HG02885 (cell line): ENCODE measurements around the gene COQ10A.

Source experiments
- ATAC-seq: cut with Tn5 transposase; IDR thresholded peaks from one replicate; pipeline ENCODE4 v1.9.1; 2021; ENCODE audit warnings: mild to moderate bottlenecking; ENCODE audit not compliant: unreplicated experiment, poor library complexity

COQ10A gene

DNA sequence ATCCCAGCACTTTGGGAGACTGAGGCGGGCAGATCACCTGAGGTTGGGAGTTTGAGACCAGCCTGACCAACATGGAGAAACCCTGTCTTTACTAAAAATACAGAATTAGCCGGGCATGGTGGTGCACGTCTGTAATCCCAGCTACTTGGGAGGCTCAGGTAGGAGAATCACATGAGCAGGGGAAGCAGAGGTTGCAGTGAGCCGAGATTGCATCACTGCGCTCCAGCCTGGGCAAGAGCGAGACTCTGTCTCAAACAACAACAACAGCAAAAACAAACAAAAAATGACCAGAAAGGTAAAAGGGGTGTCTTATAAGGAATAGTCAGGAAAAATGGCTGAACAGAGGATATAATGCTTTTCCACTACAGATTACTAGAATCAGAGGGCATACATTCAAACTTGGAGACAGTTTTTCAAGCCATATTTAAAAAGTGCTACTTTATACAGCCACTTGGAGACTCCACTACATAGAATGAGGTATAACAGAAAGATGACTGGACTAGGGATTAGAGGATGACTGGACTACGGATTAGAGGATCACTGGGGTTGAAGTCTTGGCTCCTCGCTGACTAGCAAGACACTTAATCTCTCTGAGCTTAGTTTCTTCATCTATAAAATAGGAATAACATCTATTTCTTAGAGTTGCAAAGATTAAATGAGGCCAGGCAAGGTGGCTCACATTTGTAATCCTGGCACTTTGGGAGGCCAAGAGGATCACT, 38.3 kb downstream of the COQ10A start:
- no peak for ATAC-seq

DNA sequence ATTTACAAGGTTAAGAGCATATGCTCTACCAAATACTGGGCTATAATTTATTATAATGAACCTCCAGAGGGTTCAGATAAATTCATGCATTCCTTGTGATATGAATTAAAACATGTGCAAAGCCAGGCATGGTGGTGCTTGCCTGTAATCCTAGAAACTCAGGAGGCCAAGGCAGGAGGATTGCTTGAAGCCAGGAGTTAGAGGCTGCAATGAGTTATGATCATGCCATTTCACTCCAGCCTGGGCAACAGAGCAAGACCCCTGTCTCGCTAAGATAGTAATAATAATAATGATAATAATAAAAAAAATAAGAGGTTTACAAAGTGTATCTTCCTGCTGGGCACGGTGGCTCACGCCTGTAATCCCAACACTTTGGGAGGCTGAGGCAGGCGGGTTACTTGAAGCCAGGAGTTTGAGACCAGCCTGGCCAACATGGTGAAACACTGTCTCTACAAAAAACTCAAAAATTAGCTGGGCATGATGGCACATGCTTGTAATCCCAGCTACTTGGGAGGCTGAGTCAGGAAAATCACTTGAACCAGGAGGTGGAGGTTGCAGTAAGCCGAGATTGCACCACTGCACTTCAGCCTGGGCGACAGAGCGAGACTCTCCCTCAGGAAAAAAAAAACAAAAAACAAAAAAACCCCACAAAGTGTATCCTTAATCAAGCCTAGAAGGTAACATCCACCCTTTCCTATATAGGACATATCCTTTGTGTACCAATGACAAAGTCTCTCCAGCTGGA, 40.7 kb downstream of the COQ10A start:
- no peak for ATAC-seq

DNA sequence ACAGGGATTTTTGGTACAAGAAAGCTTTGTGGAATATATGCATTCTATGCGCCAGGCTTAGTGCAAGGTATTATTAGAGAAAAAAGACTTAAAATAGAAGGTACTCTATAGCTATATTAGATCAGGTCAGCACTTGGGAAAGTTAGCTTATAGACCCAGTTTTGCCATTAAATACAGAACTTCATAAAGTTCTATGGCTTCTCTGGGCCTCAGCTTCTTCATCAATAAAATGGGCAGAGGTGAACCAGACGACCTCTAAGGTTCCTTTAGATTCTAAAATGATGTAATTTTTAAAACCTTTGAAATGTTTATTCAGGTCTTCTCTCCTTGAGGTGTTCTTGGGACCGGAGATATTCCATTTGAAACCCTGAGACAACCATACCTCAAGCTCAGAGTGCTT, 42.0 kb downstream of the COQ10A start:
- no peak for ATAC-seq

DNA sequence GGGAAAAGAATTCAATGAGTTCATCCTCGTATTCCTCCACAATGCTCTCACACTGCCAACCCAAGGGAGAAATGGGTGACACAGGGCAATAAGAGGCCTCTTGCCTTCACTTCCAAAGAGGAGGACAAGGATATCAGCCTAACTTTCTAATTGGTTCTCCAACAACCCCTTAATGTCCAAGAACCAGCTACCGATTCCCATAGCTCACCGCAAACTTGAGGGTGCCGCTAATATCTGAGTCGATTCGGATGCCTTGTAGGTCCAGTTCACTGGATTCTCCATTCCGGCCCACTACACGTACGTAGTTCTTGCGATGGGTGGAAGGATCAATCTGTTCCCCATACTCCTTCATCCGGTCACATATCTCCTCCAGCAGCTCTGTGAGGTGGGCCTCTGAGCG, 44.3 kb downstream of the COQ10A start:
- ATAC-seq = no peak

DNA sequence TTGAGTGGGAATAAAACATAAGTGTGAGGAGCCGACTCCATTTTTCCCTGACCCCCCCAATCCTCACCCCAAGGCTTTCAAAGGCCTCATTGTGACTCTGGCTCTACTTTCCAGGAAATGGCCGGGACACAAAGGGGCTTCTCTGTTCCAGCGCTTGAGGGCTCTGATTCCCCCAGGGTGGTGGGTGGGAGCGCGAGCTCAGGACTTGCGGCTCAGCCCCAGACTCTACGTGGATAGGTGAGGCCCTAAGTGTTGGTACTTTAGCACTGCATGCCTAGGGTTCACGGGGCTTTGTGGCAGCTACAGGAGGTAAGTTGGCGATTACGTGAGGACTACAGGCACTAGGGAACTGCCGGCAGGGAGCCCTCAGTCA, 48.5 kb downstream of the COQ10A start:
- no peak for ATAC-seq

DNA sequence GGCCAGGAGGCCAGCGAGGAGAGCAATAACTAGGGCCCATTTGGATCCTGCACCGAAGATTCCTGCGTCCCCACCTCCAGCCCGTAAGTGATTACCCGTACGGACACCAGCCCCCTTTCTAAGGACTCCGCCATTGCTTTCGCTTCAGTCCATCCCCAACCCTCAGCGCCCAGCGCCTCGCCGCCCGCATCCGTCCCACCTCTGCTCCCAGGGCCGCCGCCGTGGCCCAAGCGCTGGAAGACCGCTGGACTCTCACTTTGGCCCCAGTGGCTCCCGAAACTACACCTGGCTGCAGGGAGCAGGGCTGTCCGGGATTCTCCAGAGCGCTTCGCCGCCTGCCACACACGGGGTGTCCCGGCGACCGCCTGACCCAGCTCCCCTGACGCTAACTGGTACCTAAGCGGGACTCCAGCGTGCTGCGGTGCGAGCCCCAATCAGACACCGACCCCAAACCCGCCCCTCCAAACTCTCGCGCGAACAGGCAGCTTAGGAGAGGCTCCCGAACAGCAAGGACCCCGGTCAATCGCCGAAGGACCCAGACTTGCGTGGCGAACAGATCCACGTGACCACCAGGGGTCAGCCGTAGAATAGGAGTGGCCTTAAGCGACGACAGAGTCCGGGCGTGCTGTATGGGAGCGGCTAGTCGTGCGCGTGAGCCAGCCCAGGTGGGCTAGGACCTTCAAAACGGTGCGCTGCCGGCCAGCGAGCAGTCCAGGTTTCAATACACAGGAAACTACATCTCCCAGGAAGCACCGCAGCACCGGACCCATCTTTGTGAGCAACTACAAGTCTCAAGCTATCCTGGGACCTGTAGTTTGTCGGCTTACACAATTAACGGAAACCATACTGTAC, 49.1 kb downstream of the COQ10A start, which contains the start of gene CNPY2:
TSS of gene CNPY2 (minus strand) at position 367 of the 852 bp plus-strand sequence. CDS start 771 bp downstream, outside the sequence.
- peak; percentile 91 for ATAC-seq

DNA sequence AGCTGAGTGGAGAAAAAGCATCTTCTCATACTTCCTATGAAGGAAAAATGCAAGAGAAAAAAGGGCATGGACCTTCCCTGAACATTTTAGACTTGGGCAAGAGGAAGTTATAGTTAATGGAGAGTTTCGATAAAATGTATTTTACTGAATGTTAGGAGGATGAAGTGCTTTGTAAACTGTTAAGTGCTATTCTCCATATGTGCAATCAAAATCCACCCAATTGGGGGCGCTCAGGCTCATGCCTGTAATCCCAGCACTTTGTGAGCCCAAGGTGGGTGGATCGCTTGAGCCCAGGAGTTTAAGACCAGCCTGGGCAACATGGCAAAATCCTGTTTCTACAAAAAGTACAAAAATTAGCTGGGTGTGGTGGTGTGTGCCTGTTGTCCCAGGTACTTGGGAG, 50.9 kb downstream of the COQ10A start:
- no peak for ATAC-seq
